SH-SY5Y (cell line): ENCODE results near the gene ABCB8.

Experiments used
- GATA2 ChIP-seq: IDR thresholded peaks from 2 replicates; pipeline ENCODE4 v1.6.1; 2011; ENCODE audit warnings: mild to moderate bottlenecking, low read depth, low read length
- GATA3 ChIP-seq: IDR thresholded peaks from 2 replicates; pipeline ENCODE4 v1.6.1; 2011; ENCODE audit warnings: low read depth, mild to moderate bottlenecking, low read length, moderate library complexity

- TF ChIP-seq GATA2 = no peak
- TF ChIP-seq GATA3 = no peak
Measured at GRCh38 chr7:151064993-151065392, 36.7 kb downstream of the ABCB8 start.
